Measurements from ENCODE around the gene AMPH.
"Not testable (repeated sequence)": the region's sequence is repeated elsewhere in the genome, so short reads cannot be mapped to it uniquely, and the experiment has no call there.

Gene AMPH

GRCh38 chr7:38394660-38395059, 236.5 kb downstream of the AMPH start:
- peak; percentile 5 for DNase-seq (ENCODE audit: low spot score)

- DNase-seq (ENCODE audit: low spot score) = no peak
These were observed 237.3 kb downstream of the AMPH start for GRCh38 chr7:38393874-38394273.

- no peak for DNase-seq (ENCODE audit: low spot score)
These were observed 239.4 kb downstream of the AMPH start for GRCh38 chr7:38391751-38392150.

- no peak for DNase-seq (ENCODE audit: low spot score)
These were observed 245.5 kb downstream of the AMPH start for GRCh38 chr7:38385682-38386081.

GRCh38 chr7:38383281-38383680, 247.9 kb downstream of the AMPH start:
- no peak for DNase-seq (ENCODE audit: low spot score)

GRCh38 chr7:38382684-38383083, 248.5 kb downstream of the AMPH start:
- no peak for DNase-seq (ENCODE audit: low spot score)

GRCh38 chr7:38375453-38375852, 255.7 kb downstream of the AMPH start:
- DNase-seq (ENCODE audit: low spot score) = no peak

- peak; percentile 34 for DNase-seq (ENCODE audit: low spot score)
These were observed 256.7 kb downstream of the AMPH start for GRCh38 chr7:38374507-38374906.

GRCh38 chr7:38373155-38373554, 258.0 kb downstream of the AMPH start:
- DNase-seq (ENCODE audit: low spot score) = no peak

- no peak for DNase-seq (ENCODE audit: low spot score)
These were observed 258.9 kb downstream of the AMPH start for GRCh38 chr7:38372290-38372689.

- DNase-seq (ENCODE audit: low spot score) = peak; percentile 85
These were observed 261.2 kb downstream of the AMPH start for GRCh38 chr7:38369816-38370493.

GRCh38 chr7:38368191-38368605, 263.0 kb downstream of the AMPH start:
- no peak for DNase-seq (ENCODE audit: low spot score)

GRCh38 chr7:38367301-38367890, 263.8 kb downstream of the AMPH start:
- DNase-seq (ENCODE audit: low spot score) = no peak

- not testable (repeated sequence) for DNase-seq (ENCODE audit: low spot score)
These were observed 267.8 kb downstream of the AMPH start for GRCh38 chr7:38363379-38363778.

GRCh38 chr7:38362611-38363237, 268.4 kb downstream of the AMPH start:
- DNase-seq (ENCODE audit: low spot score) = not testable (repeated sequence)

- no peak for DNase-seq (ENCODE audit: low spot score)
These were observed 270.4 kb downstream of the AMPH start for GRCh38 chr7:38360776-38361175.

GRCh38 chr7:38359071-38359601, 272.0 kb downstream of the AMPH start:
- peak; percentile 64 for DNase-seq (ENCODE audit: low spot score)

GRCh38 chr7:38358273-38358831, 272.8 kb downstream of the AMPH start:
- not testable (repeated sequence) for DNase-seq (ENCODE audit: low spot score)

- DNase-seq (ENCODE audit: low spot score) = not testable (repeated sequence)
These were observed 276.8 kb downstream of the AMPH start for GRCh38 chr7:38354271-38354851.

GRCh38 chr7:38353431-38353881, 277.7 kb downstream of the AMPH start:
- DNase-seq (ENCODE audit: low spot score) = not testable (repeated sequence)

- no peak for DNase-seq (ENCODE audit: low spot score)
These were observed 279.6 kb downstream of the AMPH start for GRCh38 chr7:38351601-38352000.

GRCh38 chr7:38350777-38351176, 280.4 kb downstream of the AMPH start:
- DNase-seq (ENCODE audit: low spot score) = not testable (repeated sequence)

Measured in globus pallidus (tissue), 1 donor.